GM12878 (cell line): Measurements from ENCODE around the gene ZBED5.

ENCODE experiments used
- TF ChIP-seq, protein P1 (sequence below), 3 experiments: IDR thresholded peaks in 2 of 3; conservative IDR thresholded peaks in 1 of 3; 2 replicates each; pipeline ENCODE4 v1.5.1; 2011; ENCODE audit warnings: low read depth in 3 of 3, low read length in 3 of 3, mild to moderate bottlenecking in 3 of 3, control low read depth in 2 of 3, moderate library complexity in 2 of 3, inconsistent platforms in 1 of 3, mixed read lengths in 1 of 3; ENCODE audit not compliant: control insufficient read depth in 2 of 3, insufficient read depth in 1 of 3; ENCODE audit errors: extremely low read depth in 1 of 3
- TF ChIP-seq, protein P2 (sequence below): fragments of 150-350 bp; IDR thresholded peaks from 2 replicates; pipeline ENCODE4 v1.6.1; 2016; ENCODE audit warnings: low read depth, low read length

DNA sequence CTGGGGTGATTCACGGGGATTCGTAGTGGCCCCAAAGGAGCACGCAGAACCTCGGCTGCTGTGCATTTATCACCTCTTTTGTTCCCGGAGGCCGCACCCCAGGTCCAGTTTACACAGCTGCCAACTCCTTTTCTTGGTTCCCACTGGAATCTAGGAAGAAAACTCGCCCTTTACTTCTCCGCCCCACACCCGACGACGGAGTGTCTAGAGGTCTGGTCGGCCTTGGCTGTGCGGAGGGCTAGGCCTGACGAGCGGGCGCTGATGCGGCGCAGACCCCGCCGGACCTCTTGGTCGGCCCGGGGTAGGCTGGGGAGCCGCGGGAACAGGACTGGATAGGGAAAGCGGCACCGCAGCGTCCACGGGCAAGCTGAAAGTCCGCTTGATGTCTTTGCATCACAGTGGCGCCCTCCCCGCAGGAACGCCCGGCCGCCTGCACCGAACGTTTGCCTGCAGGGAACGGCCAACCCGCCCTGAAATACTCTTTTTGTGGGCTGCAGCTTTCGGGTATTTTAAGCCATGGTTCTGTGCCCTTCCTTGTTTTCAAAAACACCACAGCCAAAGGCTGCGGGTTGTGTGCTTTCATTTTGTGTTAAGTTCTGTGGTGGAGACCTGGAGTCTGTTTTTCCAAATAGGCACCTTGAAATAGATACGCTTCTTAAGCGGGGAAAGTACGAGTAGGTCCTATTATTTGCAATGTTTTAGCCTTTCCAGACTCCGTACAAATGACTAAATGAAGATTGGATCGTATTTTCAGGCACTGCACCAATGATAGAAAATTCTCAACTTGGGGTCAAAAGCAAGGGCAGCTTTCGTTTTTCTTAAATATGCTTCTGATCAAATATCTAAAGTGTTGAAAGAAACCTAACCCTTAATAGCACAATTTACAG is 829 bp upstream of the ZBED5 start:
- TF ChIP-seq, protein P1, sequence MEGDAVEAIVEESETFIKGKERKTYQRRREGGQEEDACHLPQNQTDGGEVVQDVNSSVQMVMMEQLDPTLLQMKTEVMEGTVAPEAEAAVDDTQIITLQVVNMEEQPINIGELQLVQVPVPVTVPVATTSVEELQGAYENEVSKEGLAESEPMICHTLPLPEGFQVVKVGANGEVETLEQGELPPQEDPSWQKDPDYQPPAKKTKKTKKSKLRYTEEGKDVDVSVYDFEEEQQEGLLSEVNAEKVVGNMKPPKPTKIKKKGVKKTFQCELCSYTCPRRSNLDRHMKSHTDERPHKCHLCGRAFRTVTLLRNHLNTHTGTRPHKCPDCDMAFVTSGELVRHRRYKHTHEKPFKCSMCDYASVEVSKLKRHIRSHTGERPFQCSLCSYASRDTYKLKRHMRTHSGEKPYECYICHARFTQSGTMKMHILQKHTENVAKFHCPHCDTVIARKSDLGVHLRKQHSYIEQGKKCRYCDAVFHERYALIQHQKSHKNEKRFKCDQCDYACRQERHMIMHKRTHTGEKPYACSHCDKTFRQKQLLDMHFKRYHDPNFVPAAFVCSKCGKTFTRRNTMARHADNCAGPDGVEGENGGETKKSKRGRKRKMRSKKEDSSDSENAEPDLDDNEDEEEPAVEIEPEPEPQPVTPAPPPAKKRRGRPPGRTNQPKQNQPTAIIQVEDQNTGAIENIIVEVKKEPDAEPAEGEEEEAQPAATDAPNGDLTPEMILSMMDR (IDR thresholded peaks at IDR 0.05 in 2 of 3, conservative IDR thresholded peaks at IDR 0.05 in 1 of 3; ENCODE audit: control insufficient read depth in 2 of 3, extremely low read depth in 1 of 3, insufficient read depth in 1 of 3, low read depth in 3 of 3, low read length in 3 of 3), result no peak
- TF ChIP-seq, protein P2, sequence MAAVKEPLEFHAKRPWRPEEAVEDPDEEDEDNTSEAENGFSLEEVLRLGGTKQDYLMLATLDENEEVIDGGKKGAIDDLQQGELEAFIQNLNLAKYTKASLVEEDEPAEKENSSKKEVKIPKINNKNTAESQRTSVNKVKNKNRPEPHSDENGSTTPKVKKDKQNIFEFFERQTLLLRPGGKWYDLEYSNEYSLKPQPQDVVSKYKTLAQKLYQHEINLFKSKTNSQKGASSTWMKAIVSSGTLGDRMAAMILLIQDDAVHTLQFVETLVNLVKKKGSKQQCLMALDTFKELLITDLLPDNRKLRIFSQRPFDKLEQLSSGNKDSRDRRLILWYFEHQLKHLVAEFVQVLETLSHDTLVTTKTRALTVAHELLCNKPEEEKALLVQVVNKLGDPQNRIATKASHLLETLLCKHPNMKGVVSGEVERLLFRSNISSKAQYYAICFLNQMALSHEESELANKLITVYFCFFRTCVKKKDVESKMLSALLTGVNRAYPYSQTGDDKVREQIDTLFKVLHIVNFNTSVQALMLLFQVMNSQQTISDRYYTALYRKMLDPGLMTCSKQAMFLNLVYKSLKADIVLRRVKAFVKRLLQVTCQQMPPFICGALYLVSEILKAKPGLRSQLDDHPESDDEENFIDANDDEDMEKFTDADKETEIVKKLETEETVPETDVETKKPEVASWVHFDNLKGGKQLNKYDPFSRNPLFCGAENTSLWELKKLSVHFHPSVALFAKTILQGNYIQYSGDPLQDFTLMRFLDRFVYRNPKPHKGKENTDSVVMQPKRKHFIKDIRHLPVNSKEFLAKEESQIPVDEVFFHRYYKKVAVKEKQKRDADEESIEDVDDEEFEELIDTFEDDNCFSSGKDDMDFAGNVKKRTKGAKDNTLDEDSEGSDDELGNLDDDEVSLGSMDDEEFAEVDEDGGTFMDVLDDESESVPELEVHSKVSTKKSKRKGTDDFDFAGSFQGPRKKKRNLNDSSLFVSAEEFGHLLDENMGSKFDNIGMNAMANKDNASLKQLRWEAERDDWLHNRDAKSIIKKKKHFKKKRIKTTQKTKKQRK, result no peak
